NCI-H82 treated with DMSO at 0.1 percent for 48 hours (cell line): ENCODE measurements around the gene OOSP4B.
"Not testable (repeated sequence)": the region's sequence is repeated elsewhere in the genome, so short reads cannot be mapped to it uniquely, and the experiment has no call there.

Experiments used
- DNase-seq: peaks from one replicate; lab custom pipeline; 2025; ENCODE audit not compliant: unreplicated experiment; lab: John Stamatoyannopoulos, UW

The OOSP4B gene

DNA sequence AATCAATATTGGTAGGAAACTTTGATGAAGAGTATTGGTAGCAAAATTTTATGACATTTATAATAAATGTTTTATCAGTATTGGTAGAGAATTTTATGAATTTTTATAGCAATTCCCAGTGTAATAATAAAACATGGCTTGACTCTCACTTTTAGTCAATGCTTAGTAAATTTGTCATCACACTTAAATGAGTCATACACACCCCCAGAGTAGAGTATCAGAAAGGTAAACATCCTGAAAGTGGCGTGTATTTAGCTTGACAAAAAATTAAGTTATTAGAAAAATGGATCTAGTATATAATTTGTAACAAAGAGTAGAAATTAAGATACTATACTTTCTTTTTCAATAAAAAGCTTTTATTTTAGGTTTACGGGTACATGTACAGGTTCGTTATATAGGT lies 42.1 kb downstream of the OOSP4B start:
- DNase-seq: no peak

DNA sequence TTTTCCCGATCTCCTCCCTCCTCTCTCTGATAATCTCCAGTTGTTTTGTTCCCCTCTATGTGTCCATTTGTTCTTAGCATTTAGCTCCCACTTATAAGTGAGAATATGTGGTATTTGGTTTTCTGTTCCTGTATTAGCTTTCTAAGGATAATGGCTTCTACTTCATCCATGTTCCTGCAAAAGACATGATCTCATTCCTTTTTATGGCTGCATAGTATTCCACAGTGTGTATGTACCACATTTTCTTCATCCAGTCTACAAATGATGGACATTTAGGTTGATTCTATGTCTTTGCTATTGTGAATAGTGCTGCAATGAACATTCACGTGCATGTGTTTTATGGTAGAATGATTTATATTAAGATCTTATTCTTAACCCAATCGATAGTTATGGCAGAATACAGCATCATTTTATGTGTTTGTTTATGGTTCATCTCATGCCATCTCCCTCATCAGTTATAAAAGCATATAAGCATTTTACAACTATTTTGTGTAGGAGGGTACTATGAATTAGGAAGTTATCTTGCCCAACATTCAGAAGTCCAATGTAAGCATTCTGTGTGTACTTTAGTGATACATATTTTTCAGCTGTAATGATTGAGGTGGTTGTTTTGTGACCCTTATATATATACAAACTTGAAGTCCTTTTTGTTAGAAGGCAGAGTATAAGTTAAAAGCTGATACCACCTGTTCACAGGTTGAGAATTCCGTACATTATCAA lies 42.7 kb downstream of the OOSP4B start:
- DNase-seq: no peak

DNA sequence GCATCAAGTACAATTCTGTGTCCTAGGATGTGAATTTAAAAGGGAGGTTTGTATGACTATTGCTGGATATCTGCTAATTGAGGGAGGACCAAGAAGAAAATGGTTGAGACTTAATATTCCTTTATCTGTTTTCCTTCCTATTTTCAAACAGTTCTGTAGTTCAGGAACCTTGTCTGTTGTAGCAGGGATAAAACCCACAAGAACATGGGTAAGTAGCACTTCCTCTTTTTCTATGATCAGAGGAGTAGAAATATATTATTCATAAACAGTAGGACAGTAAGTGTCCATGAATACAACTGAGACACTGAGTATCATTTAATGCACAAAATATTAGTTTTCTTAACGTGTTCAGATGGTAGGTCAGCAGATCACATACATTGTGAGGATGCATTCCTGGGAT lies 47.1 kb downstream of the OOSP4B start:
- DNase-seq: no peak

DNA sequence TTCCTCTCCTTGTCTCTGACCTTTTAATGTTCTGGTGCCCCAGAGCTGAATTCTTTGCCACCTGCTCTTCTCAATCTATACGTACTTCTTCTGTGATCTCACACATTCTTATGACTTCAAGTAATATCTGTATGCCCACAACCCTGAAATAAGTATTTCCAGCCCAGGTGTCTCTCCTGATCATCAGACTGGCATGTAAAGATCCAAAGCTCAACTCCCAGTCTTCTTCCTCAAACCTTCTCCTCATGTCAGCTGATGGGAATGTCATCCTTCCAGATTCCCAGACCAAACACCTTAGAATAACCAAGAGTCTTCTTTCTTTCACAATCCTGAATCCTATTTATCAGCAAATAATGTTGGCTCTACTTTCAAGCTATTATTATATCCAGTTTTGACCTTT lies 48.8 kb downstream of the OOSP4B start:
- no peak for DNase-seq

DNA sequence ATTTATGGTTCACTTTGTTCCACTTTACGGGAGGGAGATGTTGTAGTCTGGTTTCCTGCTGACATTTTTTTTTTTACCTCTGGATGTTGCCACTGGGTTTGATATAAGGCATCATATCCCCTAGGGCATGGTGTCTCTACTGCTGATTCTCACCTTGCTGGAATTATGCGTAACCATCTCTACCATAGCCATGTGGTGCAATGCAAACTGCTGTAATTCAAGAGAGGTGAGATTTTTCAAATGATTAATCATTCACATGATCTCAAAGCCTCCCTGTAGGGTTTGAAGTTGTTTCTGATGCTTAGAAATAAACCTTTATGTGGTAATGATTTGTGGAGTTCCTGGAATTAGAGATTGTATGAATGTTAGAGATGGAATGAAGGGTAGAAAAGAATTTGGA lies 52.5 kb downstream of the OOSP4B start:
- DNase-seq: no peak

DNA sequence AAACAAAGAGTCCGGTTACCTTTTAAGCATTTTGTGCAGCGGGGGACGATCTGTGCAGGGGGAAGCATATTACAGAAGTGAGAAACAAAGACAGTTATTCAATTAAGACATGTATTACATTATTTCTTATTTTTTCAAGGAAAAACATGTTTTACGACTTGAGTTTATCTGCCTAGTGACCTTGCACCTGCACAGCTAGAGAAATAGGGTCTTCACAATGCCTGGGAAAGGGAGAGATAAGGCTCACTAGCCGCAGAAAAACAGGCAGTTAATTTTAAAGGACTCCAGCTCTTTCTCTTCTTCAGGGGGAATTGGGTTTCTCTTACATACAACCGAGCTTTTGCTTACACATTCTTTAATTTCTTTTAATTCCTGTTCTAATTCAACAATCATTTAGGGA lies 54.7 kb downstream of the OOSP4B start:
- not testable (repeated sequence) for DNase-seq

DNA sequence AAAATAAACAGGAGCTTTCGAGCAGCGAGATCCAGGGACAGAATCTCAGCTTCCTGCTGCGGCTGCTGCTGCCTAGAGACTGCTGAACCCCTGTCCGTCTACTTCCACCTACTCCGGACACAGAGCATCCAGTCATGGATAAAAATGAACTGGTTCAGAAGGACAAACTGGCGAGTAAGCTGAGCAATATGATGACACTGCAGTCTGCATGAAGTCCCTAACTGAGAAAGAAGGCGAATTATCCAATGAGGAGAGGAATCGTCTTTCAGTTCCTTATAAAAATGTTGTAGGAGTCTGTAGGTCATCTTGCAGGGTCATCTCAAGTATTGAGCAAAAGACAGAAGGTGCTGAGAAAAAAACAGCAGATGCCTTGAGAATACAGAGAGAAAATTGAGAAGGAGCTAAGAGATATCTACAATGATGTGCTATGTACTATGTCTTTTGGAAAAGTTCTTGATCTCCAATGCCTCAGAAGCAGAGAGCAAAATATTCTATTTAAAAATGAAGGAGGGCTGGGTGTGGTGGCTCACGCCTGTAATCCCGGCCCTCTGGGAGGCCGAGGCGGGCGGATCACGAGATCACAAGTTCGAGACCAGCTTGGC lies 60.3 kb downstream of the OOSP4B start:
- no peak for DNase-seq

DNA sequence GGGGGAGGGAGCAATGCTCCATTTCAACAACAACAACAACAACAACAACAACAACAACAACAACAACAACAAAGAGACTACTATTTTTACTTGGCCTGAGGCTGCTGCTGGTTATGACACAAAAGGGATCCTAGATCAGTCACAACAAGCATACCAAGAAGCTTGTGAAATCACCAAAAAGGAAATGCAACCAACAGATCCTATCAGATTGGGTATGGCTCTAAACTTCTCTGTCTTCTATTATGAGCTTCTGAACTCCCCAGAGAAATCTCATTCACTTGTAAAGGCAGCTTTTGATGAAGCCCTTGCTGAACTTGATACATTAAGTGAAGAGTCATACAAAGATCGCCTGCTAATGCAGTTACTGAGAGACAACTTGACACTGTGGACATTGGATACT lies 61.0 kb downstream of the OOSP4B start:
- no peak for DNase-seq

DNA sequence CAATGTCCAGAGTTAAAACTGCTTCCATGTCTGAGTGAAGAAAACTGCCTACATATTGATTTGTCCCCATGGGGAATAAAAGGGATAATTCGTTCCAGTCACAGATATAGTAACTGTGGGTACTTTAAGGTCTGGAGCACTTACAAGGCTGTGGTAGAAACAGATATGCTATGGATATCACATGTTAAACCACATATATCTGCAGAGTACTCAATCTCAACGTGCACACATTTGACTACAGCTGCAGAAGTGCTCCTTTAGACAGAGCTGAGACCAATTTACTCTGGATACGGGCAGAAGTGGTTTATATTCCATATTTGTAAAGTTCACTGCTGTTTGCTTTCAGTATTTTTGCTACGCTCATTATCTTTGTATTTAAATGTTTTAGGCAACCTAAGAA lies 61.8 kb downstream of the OOSP4B start:
- DNase-seq: no peak

DNA sequence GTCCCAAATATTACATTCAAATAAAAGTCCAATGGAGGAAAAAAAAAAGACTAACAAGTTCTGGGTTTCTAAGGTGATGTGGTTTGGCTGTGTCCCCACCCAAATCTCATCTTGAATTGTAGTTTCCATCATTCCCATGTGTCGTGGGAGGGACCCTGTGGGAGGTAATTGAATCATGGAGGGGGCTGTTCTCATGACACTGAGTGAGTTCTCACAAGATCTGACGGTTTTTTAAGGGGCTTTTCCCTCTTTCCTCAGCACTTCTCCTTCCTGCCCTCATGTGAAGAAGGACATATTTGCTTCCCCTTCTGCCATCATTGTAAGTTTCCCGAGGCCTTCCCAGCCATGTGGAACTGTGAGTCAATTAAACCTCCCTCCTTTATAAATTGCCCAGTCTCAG lies 63.6 kb downstream of the OOSP4B start:
- DNase-seq: no peak
